Activated CD8-positive, alpha-beta memory T cell treated with anti-CD3 and anti-CD28 coated beads, Interleukin-2, amount 50 U/mL, for 48 hours (primary cell): ENCODE measurements around the gene JPH4.

ENCODE experiments used
- DNase-seq: peaks from one replicate; pipeline ENCODE4 v3.0.0-alpha.2; 2020

JPH4 gene

GRCh38 chr14:23577710-23578392, 739 bp downstream of the JPH4 start:
- peak; percentile 48 for DNase-seq

DNA sequence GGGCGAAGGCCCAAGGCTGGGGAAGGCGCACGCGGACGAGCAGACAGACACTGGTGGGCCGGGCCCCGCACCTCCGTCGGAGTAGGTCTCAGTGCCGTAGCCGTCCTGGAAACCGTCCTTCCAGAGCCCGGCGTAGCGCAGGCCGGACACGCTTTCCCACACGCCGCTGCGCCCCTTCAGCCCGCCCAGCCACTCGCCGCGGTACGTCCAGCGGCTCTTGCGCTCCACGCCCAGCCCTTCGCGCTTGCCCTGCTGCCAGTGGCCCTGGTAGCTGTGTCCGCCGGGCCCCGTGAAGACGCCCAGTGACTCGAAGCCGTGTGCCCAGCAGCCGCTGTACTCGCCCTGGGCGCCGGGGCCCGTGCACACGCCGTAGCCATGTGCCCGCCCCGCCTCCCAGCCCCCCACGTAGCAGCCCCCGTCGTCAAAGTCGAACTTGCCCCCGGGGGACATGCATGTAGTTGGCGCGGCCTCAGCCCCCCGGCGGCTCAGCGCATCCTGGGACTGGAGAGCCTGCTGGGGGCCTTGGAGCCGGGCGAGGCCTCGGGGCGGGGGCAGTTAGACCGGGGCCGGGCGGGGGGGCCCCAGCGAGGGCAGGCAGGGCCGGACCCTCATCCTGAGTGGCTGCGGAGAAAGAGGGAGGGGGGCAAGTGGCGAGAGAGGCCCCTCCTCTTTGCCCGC, 1.4 kb downstream of the JPH4 start:
- no peak for DNase-seq

DNA sequence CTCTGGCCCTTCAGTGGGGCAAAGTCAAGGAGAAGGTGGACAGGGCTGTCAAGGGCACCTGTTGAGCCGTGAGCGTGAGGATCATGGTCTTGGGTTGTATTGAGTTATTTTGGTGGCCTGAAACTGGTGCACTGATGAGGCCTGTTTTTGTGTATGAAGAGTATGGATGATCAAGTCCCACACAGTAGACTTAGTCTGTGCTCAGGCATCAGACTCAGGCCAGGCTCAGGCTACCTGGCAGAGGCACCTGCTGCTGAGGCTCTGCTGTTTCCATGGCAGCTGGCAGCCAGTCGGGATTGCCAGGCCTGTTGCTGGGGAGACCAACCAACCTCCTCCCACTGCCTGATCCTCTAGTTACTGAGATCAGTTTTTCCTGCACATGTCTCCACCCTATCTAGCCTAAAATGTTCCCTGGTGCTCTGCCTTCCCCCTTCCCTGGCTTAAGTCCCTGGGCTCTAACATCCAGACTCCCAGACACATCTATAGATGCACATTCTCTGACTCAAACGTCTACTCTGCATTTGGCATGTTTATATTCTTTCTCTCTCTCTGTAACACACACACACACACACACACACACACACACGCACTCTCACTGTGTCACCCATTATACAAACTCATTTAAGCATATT, 5.1 kb downstream of the JPH4 start:
- no peak for DNase-seq

DNA sequence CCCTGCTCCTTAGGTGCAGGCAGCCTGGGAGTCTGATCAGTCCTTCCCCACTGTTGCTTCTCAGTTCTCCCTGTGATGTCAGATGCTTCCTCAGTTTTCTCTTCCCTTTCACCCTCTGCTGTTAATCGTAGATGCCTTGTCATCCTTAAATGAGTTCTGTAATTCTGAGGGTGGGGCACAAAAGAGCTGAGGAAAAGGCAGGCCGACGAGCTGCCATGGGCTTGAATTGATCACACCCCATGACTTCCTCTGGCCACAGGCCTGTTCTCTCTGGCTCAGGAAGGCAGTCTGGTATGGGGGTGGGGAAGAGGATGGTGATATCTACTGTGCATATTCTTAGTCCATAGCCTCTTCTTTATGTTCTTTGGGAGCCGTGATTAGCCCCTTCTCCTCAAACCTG, 5.8 kb downstream of the JPH4 start:
- DNase-seq, result no peak

GRCh38 chr14:23572524-23572828, 6.1 kb downstream of the JPH4 start:
- DNase-seq, result no peak

- DNase-seq, result no peak
These were observed 6.7 kb downstream of the JPH4 start for GRCh38 chr14:23571701-23572523.

DNA sequence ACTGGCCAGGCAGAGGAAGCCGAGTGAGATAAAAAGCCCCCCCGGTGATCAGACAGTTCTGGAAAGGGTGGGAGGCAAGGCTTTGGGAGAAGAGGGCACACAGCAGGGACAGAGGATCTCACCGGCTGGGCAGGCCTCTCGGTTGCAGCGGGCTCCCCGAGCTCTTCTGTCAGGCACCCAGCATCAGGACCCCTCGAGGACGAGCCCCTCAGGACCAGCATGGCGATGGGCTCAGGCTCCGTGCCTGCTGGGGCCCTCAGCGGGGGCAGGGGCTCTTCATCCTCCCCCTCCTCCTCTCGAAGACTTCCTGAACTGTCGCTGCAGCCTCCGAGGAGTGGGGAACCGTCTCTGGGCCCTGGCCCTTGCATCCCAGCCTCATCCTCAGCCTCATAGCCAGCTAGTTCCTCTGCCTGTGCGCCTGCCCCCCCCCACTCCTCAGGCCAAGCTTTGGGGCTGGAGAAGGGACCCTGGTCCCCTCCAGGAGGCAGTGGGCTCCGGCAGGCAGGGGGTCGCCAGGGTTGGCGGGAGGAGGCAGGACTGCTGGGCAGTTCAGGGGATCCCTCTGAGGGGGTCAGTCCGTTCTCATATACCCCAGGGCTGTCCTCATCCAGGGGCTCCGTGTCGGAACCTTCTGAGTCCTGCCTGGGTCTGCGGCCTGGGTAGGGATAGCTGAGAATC, 7.6 kb downstream of the JPH4 start:
- DNase-seq, result peak; percentile 41

DNA sequence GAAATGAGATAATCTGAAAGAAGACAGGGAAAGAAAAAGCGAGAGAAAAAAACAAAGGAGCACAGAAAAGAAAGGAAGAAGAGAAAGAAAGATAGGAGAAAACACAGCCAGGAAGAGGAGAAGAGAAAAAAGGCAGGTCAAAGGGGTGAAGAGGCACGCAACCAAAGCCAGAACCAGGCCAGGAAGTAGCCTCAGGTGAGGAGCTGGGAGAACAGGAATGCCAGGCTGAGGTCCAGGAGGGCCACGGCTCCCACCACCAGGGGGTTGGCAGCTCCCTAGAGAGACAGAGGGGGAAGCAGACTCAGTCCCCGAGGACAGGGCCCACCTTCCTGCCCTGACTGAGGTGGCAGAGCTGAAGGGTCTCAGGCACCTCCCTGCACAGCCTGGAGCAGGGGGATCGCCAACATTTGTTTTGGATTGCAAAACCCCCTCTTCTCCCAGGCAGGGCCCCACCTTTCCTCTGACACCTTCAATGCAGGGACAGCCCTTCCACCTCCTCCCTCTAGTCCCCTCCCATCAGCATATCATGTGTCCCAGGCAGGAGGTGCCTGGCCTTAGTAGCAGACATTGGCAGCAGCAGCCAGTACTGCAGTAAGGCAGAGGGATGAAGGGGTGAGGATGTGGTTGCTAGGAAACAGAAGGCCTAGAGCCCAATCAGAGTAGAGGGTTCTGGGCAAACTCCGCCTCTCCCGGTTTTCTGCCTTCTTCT, 9.0 kb downstream of the JPH4 start:
- peak; percentile 50 for DNase-seq

DNA sequence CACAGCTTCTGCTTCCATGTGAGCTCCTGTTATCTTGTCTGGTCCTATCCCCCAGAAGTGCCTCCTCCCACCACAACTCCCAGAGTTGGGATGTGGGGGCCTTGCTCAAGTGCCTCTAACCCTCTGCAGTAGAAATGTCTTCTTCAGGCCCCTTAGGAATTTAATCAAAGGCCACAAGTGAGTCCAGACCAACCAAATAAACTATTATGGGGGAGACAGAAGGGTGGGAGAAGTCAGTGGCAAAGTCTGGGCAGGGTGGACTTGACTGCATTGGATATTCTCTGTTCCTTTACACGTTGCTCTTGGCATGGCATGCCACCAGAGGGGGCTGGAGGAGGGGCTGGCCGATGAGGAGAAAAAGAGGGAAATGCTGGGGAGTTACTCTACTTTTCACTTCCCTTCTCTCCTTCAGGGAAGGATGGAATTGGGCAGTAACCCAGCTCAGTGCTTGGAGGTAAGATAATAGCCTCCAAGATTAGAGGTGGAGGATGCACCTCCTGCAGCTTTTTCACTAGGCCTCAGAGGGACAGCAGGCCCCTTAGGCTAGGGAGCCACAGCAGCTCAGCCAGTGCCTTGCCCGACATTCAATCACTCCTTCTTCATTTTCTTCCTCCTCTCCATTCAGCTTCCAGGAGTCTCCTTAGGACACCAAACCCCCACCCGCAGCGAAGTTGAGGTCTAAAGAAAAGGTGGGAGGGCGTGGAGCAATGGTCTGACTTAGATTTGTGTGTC, 9.8 kb downstream of the JPH4 start:
- peak; percentile 51 for DNase-seq

DNA sequence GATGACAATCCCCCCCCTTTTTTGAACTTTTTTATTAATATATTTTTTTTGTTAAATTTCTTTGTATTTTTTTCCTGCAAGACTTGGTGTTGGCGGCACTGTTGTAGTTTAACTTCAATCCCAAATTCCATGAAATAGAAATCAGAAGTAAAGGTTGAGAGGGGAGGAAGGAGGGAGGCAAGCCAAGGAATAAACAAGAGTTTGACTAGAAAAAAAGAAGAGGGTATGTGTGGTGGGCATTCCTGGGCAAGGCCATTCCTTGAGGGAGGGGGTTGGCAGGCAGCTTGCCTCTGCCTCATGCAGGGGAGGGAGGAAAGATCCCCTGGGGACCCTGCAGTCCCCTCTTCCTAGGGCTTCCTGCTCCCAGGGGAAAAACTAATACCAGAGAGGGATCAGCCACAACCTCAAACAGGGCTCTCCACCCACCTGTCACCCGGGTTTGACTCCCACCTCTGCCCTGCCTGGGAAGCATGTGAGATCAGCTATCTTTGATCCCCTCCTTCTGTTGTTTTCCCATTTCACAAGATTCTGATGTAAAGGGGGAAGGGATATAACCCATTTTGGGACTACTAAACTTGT, 10.5 kb downstream of the JPH4 start:
- no peak for DNase-seq

DNA sequence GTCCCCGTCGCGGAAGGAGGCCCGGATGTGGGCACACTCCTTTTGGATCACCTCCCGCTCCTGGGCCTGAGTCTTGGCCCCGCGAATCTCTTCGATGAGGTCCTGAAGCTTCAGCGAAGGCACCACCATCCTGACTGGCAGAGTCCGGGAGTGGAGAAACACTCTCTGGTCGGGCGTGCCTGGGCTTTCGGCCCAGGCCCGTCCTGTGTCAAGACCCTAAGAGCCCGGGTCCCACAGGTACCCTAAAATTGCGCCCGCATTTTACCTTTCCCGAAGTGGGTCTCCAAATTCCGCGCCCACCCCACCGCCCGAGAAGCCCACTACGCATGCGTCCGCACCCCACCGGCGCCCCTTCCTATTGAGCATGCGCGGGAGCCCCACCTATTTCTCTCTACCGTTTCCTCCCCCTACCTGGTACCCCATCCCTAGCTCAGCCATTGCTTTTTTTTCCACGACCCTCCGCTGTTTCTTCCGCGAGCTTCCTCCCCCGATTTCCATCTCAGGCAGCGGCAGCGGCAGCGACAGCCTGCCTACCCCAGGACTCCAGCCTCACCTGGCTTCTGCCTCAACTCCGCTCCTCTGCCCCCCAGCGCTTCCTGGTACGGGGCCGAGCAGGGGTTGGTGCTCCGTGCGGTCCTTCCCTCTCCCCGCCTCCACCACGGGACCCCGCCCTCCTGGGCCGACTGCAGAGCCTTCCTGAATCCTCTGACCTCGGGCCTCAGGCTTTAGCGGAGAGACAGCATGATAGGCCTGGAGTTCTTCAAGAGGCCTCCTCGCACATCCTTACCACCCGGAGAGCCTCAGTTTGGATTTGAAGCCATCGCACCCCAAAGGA, 11.2 kb downstream of the JPH4 start, which contains the start of gene AP1G2:
Gene AP1G2 (minus strand): TSS at position 606 of the 835 bp plus-strand sequence. CDS start 477 bp downstream, at position 129.
- peak; percentile 92 for DNase-seq

- DNase-seq, result no peak
These were observed 11.8 kb downstream of the JPH4 start for GRCh38 chr14:23566778-23567185.

DNA sequence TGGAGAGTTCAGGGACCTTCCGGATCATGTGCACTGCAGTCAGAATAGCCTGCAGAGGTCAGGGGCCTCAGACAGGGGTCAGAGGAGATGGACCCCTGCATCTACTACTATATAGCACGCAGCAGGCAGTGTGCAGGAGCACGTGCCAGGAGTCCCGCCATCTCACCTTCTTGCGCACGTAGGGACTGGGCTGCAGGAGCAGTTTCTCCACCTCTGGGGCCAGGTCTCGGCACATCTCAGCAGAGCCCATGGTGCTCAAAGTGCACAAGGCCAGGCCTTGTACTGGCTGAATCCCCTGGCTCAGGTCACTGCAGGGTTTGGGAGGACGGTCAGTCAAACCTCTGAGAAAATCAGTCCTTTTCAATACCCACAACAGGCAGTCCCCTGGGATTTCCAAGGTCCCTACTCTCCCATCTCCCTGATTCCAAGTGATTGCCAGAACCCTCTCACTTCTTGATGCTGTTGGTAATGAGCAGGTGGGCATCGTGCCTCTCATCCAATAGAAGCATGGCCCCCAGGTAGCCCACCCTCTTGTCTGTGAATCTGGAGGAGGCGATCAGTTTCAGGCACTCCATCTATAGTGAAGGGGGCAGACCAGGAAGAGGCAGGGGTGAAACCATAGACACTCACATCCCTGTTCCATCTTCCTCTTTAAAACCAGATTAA, 12.3 kb downstream of the JPH4 start:
- DNase-seq, result no peak

DNA sequence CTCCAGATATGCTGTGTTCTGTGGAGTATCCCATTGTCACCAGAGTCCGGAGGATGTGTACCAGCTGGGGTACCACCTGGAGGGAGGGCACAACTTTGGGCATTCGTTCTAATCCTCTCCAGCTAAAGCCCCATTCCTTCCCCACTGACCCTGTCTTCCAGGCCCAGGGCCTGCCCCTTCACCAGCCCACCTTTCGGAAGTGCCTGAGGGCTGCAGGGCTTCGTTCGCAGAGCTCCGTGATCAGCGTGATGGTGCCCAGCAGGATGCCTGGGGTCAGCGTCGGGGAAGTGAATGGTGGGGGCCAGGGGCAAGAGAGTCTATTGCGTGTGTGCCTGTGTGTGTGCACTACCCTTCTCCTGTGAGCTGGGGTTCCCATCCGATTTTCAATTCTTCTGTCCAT, 13.0 kb downstream of the JPH4 start:
- DNase-seq, result no peak

DNA sequence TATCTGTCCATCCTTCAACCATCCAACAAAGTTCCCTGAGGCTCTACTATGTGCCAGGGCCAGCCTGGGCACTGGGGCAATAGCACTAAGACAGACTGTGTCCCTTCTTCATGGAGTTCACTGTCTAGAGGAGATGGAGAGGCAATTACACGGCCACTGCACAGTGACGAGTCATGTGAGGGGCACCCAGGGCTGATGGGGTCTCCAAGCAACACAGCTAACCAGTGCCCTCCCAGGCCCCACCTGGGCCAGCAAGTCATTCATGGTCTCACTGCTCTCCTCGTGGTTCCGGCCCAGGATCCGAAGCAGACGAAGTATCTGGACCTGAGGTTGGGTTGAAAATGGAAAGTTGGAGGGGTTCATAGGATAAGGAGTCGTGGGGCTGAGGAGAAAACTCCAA, 13.7 kb downstream of the JPH4 start:
- no peak for DNase-seq

DNA sequence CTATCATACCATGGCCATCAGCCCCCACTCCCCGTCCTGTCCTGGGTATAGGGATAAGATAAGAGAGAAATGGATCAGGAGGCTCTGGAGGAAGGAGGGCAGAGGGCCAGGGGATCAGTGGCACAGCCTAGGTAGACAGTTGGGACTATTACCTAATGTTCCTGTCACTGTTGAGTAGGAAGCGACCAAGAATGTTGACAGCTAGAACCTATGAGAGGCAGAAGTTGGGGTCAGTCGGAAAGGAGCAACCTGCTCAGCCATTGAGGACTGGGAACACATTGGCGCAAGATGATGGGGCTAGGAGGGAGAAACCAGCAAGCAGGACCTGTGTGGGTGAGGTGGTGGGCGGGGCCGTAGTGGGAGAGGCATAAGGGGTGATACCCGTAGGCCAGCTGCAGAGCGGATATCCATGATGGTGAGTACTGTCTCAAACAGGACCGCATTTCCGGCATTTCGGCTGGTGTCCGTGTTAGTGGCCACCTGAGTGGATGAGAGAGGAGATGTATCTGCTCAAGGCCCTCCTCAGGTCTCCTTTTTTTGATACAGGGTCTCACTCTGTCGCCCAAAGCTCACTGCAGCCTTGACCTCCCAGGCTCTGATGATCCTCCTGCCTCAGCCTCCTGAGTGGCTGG, 14.3 kb downstream of the JPH4 start:
- no peak for DNase-seq

GRCh38 chr14:23563473-23564180, 15.0 kb downstream of the JPH4 start:
- no peak for DNase-seq

GRCh38 chr14:23562822-23563472, 15.6 kb downstream of the JPH4 start:
- peak; percentile 77 for DNase-seq
